DOHH2 (cell line): Measurements from ENCODE around the gene DCST2.

Experiments used
- EZH2phosphoT487 ChIP-seq: fragments of 200-600 bp; sonication (generic); IDR thresholded peaks from 2 replicates; pipeline ENCODE4 v1.6.1; 2017; ENCODE audit warnings: borderline replicate concordance, mild to moderate bottlenecking, antibody characterized with exemption, low read length, moderate library complexity, mixed read lengths
- TF ChIP-seq, protein P1 (sequence below): fragments of 200-600 bp; sonication (generic); IDR thresholded peaks from one replicate; pipeline ENCODE4 v1.5.1; 2014; ENCODE audit warnings: antibody characterized with exemption, mild to moderate bottlenecking, low read depth, low read length; ENCODE audit not compliant: poor library complexity, severe bottlenecking

DNA sequence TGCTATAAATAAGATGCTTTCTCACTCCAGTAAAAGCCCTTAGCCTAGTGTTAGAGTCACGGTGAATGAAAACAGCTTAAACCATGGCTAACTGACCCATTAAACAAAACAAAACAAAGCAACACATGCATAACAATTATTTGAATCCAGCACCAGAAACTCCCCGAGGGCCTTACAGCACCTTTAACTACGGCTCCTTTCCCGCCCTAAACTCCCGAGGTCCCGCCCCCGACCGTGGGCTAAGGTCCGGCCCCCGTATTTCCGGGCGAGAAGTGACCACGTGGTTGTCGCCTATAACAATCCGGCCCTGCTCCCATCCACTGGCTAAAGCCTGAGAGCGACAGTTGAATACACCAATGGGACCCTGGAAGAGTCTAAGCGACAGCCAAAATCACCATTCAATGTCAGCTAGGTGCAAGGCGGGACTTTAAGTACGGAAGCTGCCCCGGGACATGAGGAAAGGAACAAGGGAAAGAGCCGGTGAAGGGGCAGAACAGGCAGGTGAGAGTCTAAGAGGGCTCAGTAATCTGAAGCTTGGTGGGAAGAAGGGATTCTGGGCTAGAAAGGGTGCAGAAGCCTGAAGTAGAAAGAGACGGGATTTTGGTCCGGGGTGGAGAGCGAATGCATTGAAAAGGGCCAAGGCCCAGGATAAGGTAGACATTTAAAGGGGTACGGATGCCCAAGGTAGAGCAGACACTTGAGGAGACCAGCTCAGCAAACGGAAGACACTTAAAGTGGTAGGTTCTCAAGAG lies 50.5 kb downstream of the DCST2 start, which contains the start of gene FLAD1:
- TF ChIP-seq, protein P1, sequence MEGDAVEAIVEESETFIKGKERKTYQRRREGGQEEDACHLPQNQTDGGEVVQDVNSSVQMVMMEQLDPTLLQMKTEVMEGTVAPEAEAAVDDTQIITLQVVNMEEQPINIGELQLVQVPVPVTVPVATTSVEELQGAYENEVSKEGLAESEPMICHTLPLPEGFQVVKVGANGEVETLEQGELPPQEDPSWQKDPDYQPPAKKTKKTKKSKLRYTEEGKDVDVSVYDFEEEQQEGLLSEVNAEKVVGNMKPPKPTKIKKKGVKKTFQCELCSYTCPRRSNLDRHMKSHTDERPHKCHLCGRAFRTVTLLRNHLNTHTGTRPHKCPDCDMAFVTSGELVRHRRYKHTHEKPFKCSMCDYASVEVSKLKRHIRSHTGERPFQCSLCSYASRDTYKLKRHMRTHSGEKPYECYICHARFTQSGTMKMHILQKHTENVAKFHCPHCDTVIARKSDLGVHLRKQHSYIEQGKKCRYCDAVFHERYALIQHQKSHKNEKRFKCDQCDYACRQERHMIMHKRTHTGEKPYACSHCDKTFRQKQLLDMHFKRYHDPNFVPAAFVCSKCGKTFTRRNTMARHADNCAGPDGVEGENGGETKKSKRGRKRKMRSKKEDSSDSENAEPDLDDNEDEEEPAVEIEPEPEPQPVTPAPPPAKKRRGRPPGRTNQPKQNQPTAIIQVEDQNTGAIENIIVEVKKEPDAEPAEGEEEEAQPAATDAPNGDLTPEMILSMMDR, result no peak
- no peak for TF ChIP-seq EZH2phosphoT487
